ENCODE results near the gene SLIT1. TPM values are rescaled to one million over a fixed set of nuclear protein-coding genes. Genes with fewer than 3 reads are reported as not detected.

Gene SLIT1
- total RNA-seq, 1 donor from 2014 or later: 0.40 TPM

DNA sequence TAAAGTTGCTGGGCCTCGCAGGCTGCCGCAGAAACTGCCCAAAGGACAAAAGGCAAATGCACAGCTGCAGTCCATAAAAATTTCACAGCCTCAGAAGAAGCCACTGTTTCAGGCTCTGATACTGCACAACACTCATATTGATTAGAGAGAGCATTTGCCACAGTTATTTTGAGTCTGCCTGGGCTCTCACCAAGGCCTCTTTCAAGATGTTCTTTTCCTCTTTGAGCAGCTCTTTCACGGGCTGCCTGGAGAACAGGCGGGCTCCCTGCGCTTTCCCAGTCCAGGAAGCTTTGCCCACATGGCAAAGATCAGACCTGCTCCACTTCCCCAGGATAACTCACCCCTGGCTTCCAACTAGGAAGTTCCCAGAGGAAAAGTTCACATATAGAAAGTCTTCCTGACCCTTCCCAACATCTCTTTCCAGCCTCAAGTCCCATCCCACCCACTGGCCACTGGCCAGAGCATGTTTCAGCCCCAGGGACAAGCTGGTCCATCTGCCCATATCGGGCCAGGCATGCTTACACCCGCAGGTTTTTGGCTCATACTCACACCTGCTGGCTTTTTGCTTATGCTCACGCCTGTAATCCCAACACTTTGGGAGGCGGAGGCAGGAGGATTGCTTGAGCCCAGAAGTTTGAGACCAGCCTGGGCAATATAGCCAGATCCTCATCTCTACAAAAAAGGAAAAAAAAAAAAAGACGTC, 3.3 kb downstream of the SLIT1 start:
- Mint-ChIP-seq H3K27ac (no peak overlapping the region), H3K9me3 (no peaks in the 10 kb centered on the region), H3K27me3 (ENCODE audit: low read depth) (peaks cover 83% of the 10 kb centered on the region), H3K36me3 (no peaks in the 10 kb centered on the region), H3K4me3 (no peak overlapping the region), H3K4me1 (peaks cover 12% of the 10 kb centered on the region)
- DNase-seq (ENCODE audit: low spot score in 2 of 2, unreplicated experiment in 2 of 2): no peak
- TF ChIP-seq, protein P1, sequence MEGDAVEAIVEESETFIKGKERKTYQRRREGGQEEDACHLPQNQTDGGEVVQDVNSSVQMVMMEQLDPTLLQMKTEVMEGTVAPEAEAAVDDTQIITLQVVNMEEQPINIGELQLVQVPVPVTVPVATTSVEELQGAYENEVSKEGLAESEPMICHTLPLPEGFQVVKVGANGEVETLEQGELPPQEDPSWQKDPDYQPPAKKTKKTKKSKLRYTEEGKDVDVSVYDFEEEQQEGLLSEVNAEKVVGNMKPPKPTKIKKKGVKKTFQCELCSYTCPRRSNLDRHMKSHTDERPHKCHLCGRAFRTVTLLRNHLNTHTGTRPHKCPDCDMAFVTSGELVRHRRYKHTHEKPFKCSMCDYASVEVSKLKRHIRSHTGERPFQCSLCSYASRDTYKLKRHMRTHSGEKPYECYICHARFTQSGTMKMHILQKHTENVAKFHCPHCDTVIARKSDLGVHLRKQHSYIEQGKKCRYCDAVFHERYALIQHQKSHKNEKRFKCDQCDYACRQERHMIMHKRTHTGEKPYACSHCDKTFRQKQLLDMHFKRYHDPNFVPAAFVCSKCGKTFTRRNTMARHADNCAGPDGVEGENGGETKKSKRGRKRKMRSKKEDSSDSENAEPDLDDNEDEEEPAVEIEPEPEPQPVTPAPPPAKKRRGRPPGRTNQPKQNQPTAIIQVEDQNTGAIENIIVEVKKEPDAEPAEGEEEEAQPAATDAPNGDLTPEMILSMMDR (IDR thresholded peaks at IDR 0.05; ENCODE audit: unreplicated experiment): no peak

DNA sequence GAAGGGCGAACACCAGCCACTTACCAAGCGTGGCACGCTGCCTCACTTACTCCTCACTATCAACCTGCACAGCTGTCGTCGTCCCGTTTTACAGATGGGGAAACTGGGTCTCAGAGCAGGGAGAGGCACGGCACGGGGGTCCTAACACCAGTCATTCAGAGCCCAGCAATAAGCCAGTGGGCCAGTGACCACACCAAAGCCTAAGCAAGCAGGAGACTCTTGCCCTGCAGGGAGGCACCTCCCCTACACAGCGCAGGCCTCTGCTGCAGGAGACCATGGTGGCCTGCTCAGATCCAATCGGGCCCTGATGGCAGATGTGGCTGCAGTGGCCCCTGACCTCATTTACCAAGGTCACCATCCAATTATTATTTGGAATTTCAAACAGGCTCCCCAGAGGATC, 4.8 kb downstream of the SLIT1 start:
- DNase-seq (ENCODE audit: low spot score in 2 of 2, unreplicated experiment in 2 of 2): no peak
- TF ChIP-seq, protein P1 (IDR thresholded peaks at IDR 0.05; ENCODE audit: unreplicated experiment): no peak
- Mint-ChIP-seq H3K9me3 (no peaks in the 10 kb centered on the region), H3K4me3 (no peak overlapping the region), H3K27me3 (ENCODE audit: low read depth) (peaks cover 69% of the 10 kb centered on the region), H3K27ac (no peak overlapping the region), H3K4me1 (peaks cover 9% of the 10 kb centered on the region), H3K36me3 (no peaks in the 10 kb centered on the region)

DNA sequence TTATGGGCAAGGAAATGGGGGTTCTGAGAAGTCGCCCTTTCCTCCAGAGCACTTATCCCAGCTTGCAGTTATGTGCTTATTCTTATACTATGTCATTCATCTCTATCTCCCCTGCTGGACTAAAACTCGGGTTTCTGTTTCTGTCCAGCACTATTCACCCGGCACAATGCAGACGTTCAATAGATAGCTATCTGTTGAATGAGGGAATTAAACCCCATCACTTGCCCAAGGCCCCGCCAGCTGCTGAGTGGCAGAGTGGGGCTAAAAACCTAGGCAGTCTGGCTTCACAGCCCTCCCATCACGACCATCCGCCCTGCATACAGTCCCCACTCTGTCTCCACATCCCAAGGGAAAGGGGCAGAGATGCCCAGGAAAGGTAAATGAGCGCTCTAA, 5.4 kb downstream of the SLIT1 start:
- Mint-ChIP-seq H3K4me3 (no peak overlapping the region), H3K9me3 (no peaks in the 10 kb centered on the region), H3K4me1 (peaks cover 7% of the 10 kb centered on the region), H3K36me3 (no peaks in the 10 kb centered on the region), H3K27me3 (ENCODE audit: low read depth) (peaks cover 65% of the 10 kb centered on the region), H3K27ac (no peak overlapping the region)
- no peak for DNase-seq (ENCODE audit: low spot score in 2 of 2, unreplicated experiment in 2 of 2)
- TF ChIP-seq, protein P1 (IDR thresholded peaks at IDR 0.05; ENCODE audit: unreplicated experiment): no peak

DNA sequence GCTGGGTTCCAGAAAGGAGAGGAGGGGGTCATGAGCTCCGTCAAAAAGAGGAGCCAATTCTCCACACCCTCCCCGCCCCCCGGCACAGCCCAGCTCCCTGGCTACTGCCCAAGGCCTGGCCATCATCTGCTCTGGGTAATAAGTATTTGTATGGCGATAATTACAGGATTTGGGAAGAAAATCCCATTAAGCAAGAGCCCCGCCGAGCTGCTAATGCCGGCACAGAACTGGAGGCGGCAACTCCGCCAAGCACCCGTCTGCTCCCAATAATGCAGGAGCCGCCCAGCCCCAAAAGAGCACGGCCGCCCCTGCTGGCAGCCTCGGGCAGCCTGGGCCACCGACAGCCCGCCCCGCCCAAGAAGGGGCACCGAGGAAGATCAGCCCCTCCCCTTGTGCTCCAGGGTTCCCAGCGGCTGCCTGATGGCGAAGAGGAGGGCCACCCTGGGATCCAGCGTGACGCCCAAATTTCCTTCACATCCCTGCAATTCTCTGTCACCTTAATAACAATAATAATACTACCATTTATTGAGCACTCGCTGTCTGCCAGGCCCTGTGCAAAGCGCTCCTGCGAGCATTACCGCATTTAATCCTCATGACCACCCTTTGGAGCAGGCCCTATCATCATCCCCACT, 5.9 kb downstream of the SLIT1 start:
- no peak overlapping the region for H3K27ac Mint-ChIP-seq
- peaks cover 5% of the 10 kb centered on the region for H3K4me1 Mint-ChIP-seq

DNA sequence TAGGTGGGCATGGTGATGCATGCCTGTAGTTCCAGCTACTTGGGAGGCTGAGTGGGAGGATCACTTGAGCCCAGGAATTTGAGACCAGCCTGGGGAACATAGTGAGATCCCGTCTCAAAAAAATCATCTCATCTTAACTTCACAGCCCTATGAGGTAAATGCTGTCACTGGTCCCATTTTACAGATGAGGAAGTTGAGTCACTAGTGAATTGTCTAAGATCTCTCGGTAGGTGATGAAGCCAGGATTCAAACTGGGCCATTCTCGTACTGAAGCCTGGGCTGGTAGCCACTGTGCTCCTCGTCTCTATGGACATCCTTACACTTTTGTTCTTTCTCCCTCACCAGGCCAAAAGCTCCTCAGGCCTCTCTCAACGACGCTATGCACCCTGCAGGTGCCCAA, 6.4 kb downstream of the SLIT1 start:
- peaks cover 56% of the 10 kb centered on the region for H3K27me3 Mint-ChIP-seq (ENCODE audit: low read depth)
- no peaks in the 10 kb centered on the region for H3K9me3 Mint-ChIP-seq
- H3K36me3 Mint-ChIP-seq: no peaks in the 10 kb centered on the region
- H3K4me1 Mint-ChIP-seq: peaks cover under 1% of the 10 kb centered on the region
- no peak overlapping the region for H3K27ac Mint-ChIP-seq
- no peak for DNase-seq (ENCODE audit: low spot score in 2 of 2, unreplicated experiment in 2 of 2)
- TF ChIP-seq, protein P1 (IDR thresholded peaks at IDR 0.05; ENCODE audit: unreplicated experiment): no peak
- H3K4me3 Mint-ChIP-seq: no peak overlapping the region

More for the DNA sequence above, 5.9 kb downstream of the SLIT1 start:
- TF ChIP-seq, protein P1 (IDR thresholded peaks at IDR 0.05; ENCODE audit: unreplicated experiment): no peak
- peaks cover 61% of the 10 kb centered on the region for H3K27me3 Mint-ChIP-seq (ENCODE audit: low read depth)
- no peak overlapping the region for H3K4me3 Mint-ChIP-seq
- DNase-seq (ENCODE audit: low spot score in 2 of 2, unreplicated experiment in 2 of 2): no peak
- H3K36me3 Mint-ChIP-seq: no peaks in the 10 kb centered on the region
- H3K9me3 Mint-ChIP-seq: no peaks in the 10 kb centered on the region

Measured in mesothelial cell of epicardium (in vitro differentiated cells).